Activated gamma-delta T cell treated with Interleukin-2 at 50 U/mL for 16 hours (primary cell): Measurements from ENCODE around the gene SCGB3A2.
"Not testable (repeated sequence)": the region's sequence is repeated elsewhere in the genome, so short reads cannot be mapped to it uniquely, and the experiment has no call there.

Experiments
- DNase-seq: peaks from one replicate; pipeline ENCODE4 v3.0.0-alpha.2; 2020

Gene SCGB3A2

GRCh38 chr5:147863454-147864158 lies 14.9 kb upstream of the SCGB3A2 start:
- DNase-seq = no peak

- no peak for DNase-seq
Observed at GRCh38 chr5:147869112-147869511, 9.4 kb upstream of the SCGB3A2 start.

GRCh38 chr5:147869892-147870291 lies 8.6 kb upstream of the SCGB3A2 start:
- not testable (repeated sequence) for DNase-seq

- not testable (repeated sequence) for DNase-seq
Observed at GRCh38 chr5:147871980-147872549, 6.4 kb upstream of the SCGB3A2 start.

- DNase-seq = not testable (repeated sequence)
Observed at GRCh38 chr5:147872744-147873435, 5.6 kb upstream of the SCGB3A2 start.

GRCh38 chr5:147874118-147874875 lies 4.2 kb upstream of the SCGB3A2 start:
- DNase-seq = not testable (repeated sequence)

- no peak for DNase-seq
Observed at GRCh38 chr5:147874910-147875367, 3.6 kb upstream of the SCGB3A2 start.

GRCh38 chr5:147876141-147876540 lies 2.4 kb upstream of the SCGB3A2 start:
- DNase-seq = no peak

GRCh38 chr5:147876626-147877025 lies 1.9 kb upstream of the SCGB3A2 start:
- DNase-seq = no peak

- no peak for DNase-seq
Observed at GRCh38 chr5:147879784-147880183, 1.3 kb downstream of the SCGB3A2 start.

GRCh38 chr5:147880487-147880886 lies 2.0 kb downstream of the SCGB3A2 start:
- DNase-seq = no peak

GRCh38 chr5:147882586-147883313 lies 4.2 kb downstream of the SCGB3A2 start:
- no peak for DNase-seq

- no peak for DNase-seq
Observed at GRCh38 chr5:147887026-147887627, 8.6 kb downstream of the SCGB3A2 start.

GRCh38 chr5:147887930-147888329 lies 9.4 kb downstream of the SCGB3A2 start:
- no peak for DNase-seq

- DNase-seq = no peak
Observed at GRCh38 chr5:147892696-147893296, 14.3 kb downstream of the SCGB3A2 start.

- DNase-seq = no peak
Observed at GRCh38 chr5:147893820-147894219, 15.3 kb downstream of the SCGB3A2 start.

- DNase-seq = no peak
Observed at GRCh38 chr5:147895864-147896263, 17.4 kb downstream of the SCGB3A2 start.

- no peak for DNase-seq
Observed at GRCh38 chr5:147898875-147899401, 20.4 kb downstream of the SCGB3A2 start.

- no peak for DNase-seq
Observed at GRCh38 chr5:147901599-147902039, 23.1 kb downstream of the SCGB3A2 start.

GRCh38 chr5:147902609-147903115 lies 24.2 kb downstream of the SCGB3A2 start:
- DNase-seq = no peak

GRCh38 chr5:147904110-147904509 lies 25.6 kb downstream of the SCGB3A2 start:
- DNase-seq = no peak
